Progenitor cell of endocrine pancreas (in vitro differentiated cells): Measurements from ENCODE around the gene KRT20. TPM values are rescaled to one million over a fixed set of nuclear protein-coding genes. Genes with fewer than 3 reads are reported as not detected.

ENCODE experiments used
- DNase-seq: peaks from one replicate; pipeline ENCODE4 v3.0.0; 2021; ENCODE audit warnings: low spot score; ENCODE audit not compliant: unreplicated experiment
- H3K27ac Mint-ChIP-seq: 2 replicates; pipeline ENCODE4 v1.8.0; 2021; ENCODE audit warnings: mild to moderate bottlenecking, moderate library complexity, mixed read lengths
- H3K27me3 Mint-ChIP-seq: 2 replicates; pipeline ENCODE4 v1.8.0; 2021; ENCODE audit warnings: mixed read lengths
- H3K36me3 Mint-ChIP-seq: 2 replicates; pipeline ENCODE4 v1.8.0; 2022; ENCODE audit warnings: mixed read lengths; ENCODE audit not compliant: insufficient read depth
- H3K4me1 Mint-ChIP-seq: 2 replicates; pipeline ENCODE4 v1.8.0; 2021; ENCODE audit warnings: low read depth, mixed read lengths
- H3K4me3 Mint-ChIP-seq: 2 replicates; pipeline ENCODE4 v1.8.0; 2021; ENCODE audit warnings: low read depth, mild to moderate bottlenecking, moderate library complexity, mixed read lengths
- H3K9me3 Mint-ChIP-seq: 2 replicates; pipeline ENCODE4 v1.8.0; 2021; ENCODE audit warnings: low read depth, mixed read lengths
- total RNA-seq: library from RNA; stranded (reverse); gene quantifications from 2 replicates; pipeline ENCODE4 v1.2.1, GENCODE V29; 2021
- TF ChIP-seq, protein P1 (sequence below): fragments of 200-600 bp; sonication (generic); IDR thresholded peaks from one replicate; pipeline ENCODE4 v1.5.0; 2021; ENCODE audit warnings: antibody characterized with exemption, mild to moderate bottlenecking; ENCODE audit not compliant: unreplicated experiment

The KRT20 gene
- total RNA-seq, 1 donor from 2014 or later, result not detected

DNA sequence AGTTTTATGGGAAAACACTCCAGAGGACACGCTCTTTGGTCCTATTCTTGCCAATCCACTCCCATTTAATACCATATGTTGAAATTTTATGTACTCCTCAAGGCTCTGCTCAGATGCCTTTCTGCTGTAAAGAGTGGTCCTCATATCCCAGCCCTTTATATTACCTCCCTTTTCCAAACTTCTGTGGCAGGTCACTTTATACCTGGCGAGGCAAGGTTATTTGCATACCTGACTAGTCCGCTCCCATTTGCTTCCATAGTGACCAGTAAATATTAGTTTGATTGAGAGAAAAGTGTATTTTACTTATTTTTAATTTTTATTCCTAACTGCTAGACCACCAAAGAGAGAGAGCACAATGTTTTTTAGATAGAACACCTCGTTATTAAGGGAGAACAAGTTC, 35.3 kb downstream of the KRT20 start:
- Mint-ChIP-seq H3K27me3 (peaks cover 25% of the 10 kb centered on the region), H3K4me1 (peaks cover 1% of the 10 kb centered on the region), H3K36me3 (no peaks in the 10 kb centered on the region), H3K9me3 (no peaks in the 10 kb centered on the region), H3K27ac (no peak overlapping the region), H3K4me3 (no peak overlapping the region)
- no peak for DNase-seq
- TF ChIP-seq, protein P1, sequence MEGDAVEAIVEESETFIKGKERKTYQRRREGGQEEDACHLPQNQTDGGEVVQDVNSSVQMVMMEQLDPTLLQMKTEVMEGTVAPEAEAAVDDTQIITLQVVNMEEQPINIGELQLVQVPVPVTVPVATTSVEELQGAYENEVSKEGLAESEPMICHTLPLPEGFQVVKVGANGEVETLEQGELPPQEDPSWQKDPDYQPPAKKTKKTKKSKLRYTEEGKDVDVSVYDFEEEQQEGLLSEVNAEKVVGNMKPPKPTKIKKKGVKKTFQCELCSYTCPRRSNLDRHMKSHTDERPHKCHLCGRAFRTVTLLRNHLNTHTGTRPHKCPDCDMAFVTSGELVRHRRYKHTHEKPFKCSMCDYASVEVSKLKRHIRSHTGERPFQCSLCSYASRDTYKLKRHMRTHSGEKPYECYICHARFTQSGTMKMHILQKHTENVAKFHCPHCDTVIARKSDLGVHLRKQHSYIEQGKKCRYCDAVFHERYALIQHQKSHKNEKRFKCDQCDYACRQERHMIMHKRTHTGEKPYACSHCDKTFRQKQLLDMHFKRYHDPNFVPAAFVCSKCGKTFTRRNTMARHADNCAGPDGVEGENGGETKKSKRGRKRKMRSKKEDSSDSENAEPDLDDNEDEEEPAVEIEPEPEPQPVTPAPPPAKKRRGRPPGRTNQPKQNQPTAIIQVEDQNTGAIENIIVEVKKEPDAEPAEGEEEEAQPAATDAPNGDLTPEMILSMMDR, result no peak

- Mint-ChIP-seq H3K4me3 (no peak overlapping the region), H3K4me1 (peaks cover 1% of the 10 kb centered on the region), H3K36me3 (no peaks in the 10 kb centered on the region), H3K27ac (no peak overlapping the region), H3K9me3 (no peaks in the 10 kb centered on the region), H3K27me3 (peaks cover 32% of the 10 kb centered on the region)
- TF ChIP-seq, protein P1, result no peak
- no peak for DNase-seq
These were observed 36.3 kb downstream of the KRT20 start for GRCh38 chr17:40848583-40849235.

DNA sequence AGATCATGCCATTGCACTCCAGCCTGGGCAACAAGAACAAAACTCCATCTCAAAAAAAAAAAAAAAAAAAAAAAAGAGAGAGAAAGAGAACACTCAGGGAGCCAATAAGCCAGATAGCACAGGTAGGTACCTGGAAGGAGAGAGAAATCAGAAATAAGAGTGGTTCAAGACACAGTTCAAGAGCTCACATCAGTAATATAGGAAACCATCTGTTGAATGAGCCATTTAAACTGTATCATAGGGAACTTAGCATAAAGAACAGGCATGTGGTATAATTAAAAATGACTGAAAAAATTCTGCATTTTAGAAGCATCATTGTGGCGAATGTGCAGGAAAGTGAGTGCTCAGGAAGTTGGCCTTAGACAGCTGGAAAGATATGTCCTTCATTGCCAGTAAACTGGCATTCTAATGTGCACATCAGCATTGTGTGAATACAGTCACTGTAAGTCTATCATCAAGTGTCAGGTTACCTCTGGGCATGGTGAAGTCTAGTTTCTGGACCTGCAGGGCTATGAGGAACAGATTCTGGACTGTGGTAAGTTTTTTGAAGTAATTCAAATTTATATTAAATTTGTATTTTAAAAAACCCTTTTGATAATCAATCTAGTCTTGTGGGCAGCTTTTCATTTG, 38.4 kb downstream of the KRT20 start:
- no peaks in the 10 kb centered on the region for H3K36me3 Mint-ChIP-seq
- H3K9me3 Mint-ChIP-seq, result no peaks in the 10 kb centered on the region
- no peak overlapping the region for H3K4me3 Mint-ChIP-seq
- no peak for DNase-seq
- H3K27me3 Mint-ChIP-seq, result peaks cover 39% of the 10 kb centered on the region
- H3K27ac Mint-ChIP-seq, result no peak overlapping the region
- no peaks in the 10 kb centered on the region for H3K4me1 Mint-ChIP-seq
- TF ChIP-seq, protein P1, result no peak

DNA sequence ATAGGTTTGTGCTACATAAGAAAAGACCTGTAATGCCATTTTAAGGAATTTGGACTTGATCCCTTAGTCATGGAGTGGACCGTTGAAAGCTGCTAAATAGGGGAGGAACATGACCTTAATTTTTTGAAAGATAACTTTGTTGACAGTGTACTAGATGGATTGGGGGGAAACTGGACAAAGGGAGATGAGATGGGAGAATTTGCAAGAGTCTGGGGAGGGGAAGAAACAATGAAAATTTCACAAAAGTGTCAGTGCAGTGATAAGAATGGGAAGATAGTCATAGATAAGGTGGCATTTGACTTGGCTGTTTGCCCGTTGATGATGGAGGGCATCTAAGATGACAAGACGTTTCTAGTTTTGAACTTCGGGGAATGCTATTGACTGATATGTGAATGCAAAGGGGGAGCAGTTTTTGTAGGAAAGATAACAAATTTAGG, 40.4 kb downstream of the KRT20 start:
- no peak for DNase-seq
- Mint-ChIP-seq H3K4me3 (no peak overlapping the region), H3K27ac (no peak overlapping the region), H3K4me1 (no peaks in the 10 kb centered on the region), H3K36me3 (no peaks in the 10 kb centered on the region), H3K9me3 (no peaks in the 10 kb centered on the region), H3K27me3 (peaks cover 50% of the 10 kb centered on the region)
- TF ChIP-seq, protein P1, result no peak

DNA sequence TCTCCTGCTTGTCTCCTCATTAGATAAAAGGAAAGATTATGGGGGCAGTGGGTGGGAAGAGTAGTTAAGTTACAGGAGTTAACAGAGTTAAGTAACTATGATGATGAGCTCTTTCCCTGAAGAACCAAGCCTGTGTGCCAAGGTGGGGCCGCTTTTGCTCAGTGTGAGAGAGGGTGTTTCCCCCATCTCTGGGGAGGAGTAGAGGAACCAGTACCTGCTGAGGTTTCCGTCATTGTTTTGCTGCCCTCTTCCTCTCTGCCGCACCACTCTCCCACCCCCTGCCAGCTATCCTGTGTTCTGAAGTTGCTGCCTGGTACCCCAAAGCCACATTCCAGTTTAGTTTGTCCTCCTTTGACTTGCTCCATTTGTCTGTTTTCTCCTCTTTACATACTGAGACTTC, 41.8 kb downstream of the KRT20 start:
- Mint-ChIP-seq H3K36me3 (no peaks in the 10 kb centered on the region), H3K27ac (no peak overlapping the region), H3K4me3 (no peak overlapping the region), H3K27me3 (peaks cover 60% of the 10 kb centered on the region), H3K4me1 (no peaks in the 10 kb centered on the region), H3K9me3 (no peaks in the 10 kb centered on the region)
- TF ChIP-seq, protein P1, result no peak
- DNase-seq, result no peak
